ENCODE measurements around the gene L3MBTL2.

DNA sequence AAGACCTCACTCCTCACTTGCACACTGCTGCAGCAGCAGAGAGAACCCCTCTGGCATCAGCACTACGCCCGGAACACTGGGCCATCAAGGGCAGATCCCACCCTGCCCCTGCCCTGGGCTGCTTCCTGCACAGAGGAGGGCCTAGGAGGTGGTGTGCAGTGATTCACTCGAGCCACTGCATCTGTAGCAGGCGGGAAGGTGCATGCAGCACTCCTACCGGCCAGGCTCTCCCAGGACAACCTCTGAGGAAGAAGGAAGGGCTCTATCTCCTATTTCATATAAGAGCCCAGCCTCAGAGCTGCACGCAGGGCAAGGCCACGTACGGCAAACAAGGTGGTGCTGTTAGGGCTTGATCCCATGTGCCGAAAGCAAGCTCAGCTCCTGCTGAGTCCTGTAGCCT lies 66.7 kb downstream of the L3MBTL2 start:
- no peak for TF ChIP-seq ZFP30 (CRISPR knock-in tag; IDR thresholded peaks at IDR 0.05)
- no peak for TF ChIP-seq ZNF565 (CRISPR knock-in tag; conservative IDR thresholded peaks at IDR 0.05; ENCODE audit: low read depth)
- TF ChIP-seq BACH2 (CRISPR knock-in tag; IDR thresholded peaks at IDR 0.05; ENCODE audit: borderline replicate concordance): no peak
